Panc1 (cell line): ENCODE data around the gene SCART1.

Experiments used
- CTCF ChIP-seq: fragments of 450-650 bp; IDR thresholded peaks from 2 replicates; pipeline ENCODE4 v1.5.1; 2017; ENCODE audit warnings: mild to moderate bottlenecking
- POLR2AphosphoS5 ChIP-seq: IDR thresholded peaks from 2 replicates; pipeline ENCODE4 v1.6.1; 2012; ENCODE audit warnings: mild to moderate bottlenecking, low read depth, low read length, moderate library complexity
- REST ChIP-seq, 2 experiments: IDR thresholded peaks; 2 replicates each; pipeline ENCODE4 v1.6.1; 2011 to 2012; ENCODE audit warnings: low read depth in 2 of 2, control low read depth in 1 of 2, low read length in 1 of 2, mild to moderate bottlenecking in 1 of 2, moderate library complexity in 1 of 2; ENCODE audit not compliant: insufficient read depth in 1 of 2
- SIN3A ChIP-seq: IDR thresholded peaks from 2 replicates; pipeline ENCODE4 v1.6.1; 2012; ENCODE audit warnings: low read depth, mild to moderate bottlenecking, low read length, moderate library complexity, borderline replicate concordance; ENCODE audit not compliant: insufficient read depth
- TCF7L2 ChIP-seq: IDR thresholded peaks from 2 replicates; pipeline ENCODE4 v1.6.1; 2011; ENCODE audit warnings: mild to moderate bottlenecking, low read depth, low read length, inconsistent platforms

GRCh38 chr10:133448120-133448519, 5.6 kb upstream of the SCART1 start:
- TF ChIP-seq CTCF (no peak), REST (IDR thresholded peaks at IDR 0.05; ENCODE audit: insufficient read depth in 1 of 2, low read depth in 2 of 2, low read length in 1 of 2) (no peak), SIN3A (no peak), POLR2AphosphoS5 (no peak), TCF7L2 (no peak)
